NB4 (cell line): Measurements from ENCODE around the gene OTOP1.
"Not testable (repeated sequence)": the region's sequence is repeated elsewhere in the genome, so short reads cannot be mapped to it uniquely, and the experiment has no call there.

Source experiments
- CTCF ChIP-seq: IDR thresholded peaks from one replicate; pipeline ENCODE4 v1.5.1; 2012; ENCODE audit warnings: low read depth, low read length
- TF ChIP-seq, protein P1 (sequence below): IDR thresholded peaks from 2 replicates; pipeline ENCODE4 v1.6.1; 2011; ENCODE audit warnings: low read depth, low read length

DNA sequence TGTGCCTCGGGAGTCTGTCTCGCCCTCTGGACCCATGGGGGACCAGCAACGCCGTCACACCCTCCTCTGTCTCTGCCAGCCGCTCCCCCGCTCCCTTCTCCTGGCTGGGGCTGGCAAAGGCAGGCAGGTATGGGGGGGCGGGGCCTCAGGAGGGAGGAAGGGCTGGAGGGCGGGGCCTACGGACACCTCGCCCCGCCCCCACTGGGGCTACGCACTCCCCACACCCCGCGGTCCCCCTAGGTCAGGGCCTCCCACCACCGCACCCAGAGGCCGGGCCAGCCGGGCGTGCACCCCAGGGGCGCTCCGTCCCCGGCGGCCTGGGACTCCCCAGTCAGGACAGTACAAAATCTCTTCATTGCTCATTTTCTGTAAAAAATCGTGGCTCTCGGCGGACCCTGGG is 84.0 kb downstream of the OTOP1 start:
- not testable (repeated sequence) for TF ChIP-seq CTCF
- TF ChIP-seq, protein P1, sequence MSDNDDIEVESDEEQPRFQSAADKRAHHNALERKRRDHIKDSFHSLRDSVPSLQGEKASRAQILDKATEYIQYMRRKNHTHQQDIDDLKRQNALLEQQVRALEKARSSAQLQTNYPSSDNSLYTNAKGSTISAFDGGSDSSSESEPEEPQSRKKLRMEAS = not testable (repeated sequence)
